Astrocyte of the spinal cord (primary cell): ENCODE results near the gene PPP1R3A.

ENCODE experiments used
- DNase-seq: peaks from one replicate; pipeline ENCODE4 v3.0.0; 2011; ENCODE audit warnings: low read depth, low spot score
- H3K4me3 ChIP-seq: 2 replicates; pipeline ENCODE4 v1.5.1; 2011; ENCODE audit warnings: low read depth, mild to moderate bottlenecking, low read length, moderate library complexity
- in situ Hi-C: cut with HindIII; loops from 2 replicates; pipeline ENCODE4 v1.10.0; 2017; ENCODE audit warnings: low sequenced_read_pairs
- TF ChIP-seq, protein P1 (sequence below): IDR thresholded peaks from 2 replicates; pipeline ENCODE4 v1.5.1; 2012; ENCODE audit warnings: low read depth, mild to moderate bottlenecking, low read length, inconsistent platforms

The PPP1R3A gene

GRCh38 chr7:113917840-113918239 is 969 bp downstream of the PPP1R3A start:
- in situ Hi-C loops, result no loop called here
- no peak for DNase-seq

GRCh38 chr7:113915956-113916355 is 2.9 kb downstream of the PPP1R3A start:
- DNase-seq, result no peak
- H3K4me3 ChIP-seq, result no peak overlapping the region
- in situ Hi-C loops, result no loop called here
- TF ChIP-seq, protein P1, sequence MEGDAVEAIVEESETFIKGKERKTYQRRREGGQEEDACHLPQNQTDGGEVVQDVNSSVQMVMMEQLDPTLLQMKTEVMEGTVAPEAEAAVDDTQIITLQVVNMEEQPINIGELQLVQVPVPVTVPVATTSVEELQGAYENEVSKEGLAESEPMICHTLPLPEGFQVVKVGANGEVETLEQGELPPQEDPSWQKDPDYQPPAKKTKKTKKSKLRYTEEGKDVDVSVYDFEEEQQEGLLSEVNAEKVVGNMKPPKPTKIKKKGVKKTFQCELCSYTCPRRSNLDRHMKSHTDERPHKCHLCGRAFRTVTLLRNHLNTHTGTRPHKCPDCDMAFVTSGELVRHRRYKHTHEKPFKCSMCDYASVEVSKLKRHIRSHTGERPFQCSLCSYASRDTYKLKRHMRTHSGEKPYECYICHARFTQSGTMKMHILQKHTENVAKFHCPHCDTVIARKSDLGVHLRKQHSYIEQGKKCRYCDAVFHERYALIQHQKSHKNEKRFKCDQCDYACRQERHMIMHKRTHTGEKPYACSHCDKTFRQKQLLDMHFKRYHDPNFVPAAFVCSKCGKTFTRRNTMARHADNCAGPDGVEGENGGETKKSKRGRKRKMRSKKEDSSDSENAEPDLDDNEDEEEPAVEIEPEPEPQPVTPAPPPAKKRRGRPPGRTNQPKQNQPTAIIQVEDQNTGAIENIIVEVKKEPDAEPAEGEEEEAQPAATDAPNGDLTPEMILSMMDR, result no peak

More at GRCh38 chr7:113917840-113918239, 969 bp downstream of the PPP1R3A start:
- TF ChIP-seq, protein P1, result no peak
- no peak overlapping the region for H3K4me3 ChIP-seq

- no peak for DNase-seq
- in situ Hi-C loops, result no loop called here
- TF ChIP-seq, protein P1, result no peak
These were observed 5.9 kb downstream of the PPP1R3A start for GRCh38 chr7:113912876-113913275.

DNA sequence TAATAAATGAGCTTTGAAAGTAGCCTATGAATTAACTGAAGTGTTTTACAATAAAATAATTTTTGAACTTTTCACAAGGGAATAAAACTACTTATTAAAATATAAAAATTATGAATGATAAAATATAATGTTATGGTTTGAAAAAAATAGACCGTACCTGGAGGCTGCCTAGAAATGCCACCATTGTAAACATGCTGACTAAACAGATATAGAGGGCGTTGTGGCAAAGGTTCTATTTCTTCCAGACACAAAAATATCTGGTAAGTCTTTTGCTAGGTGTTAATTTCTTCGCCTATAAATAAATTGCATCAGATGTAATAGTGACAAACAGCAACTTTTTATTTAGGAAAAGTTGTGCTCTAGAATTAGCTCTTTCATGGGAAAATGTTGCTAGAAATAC is 11.2 kb downstream of the PPP1R3A start:
- TF ChIP-seq, protein P1, result no peak
- no peak for DNase-seq
- no peak overlapping the region for H3K4me3 ChIP-seq
- in situ Hi-C loops, result no loop called here

More at GRCh38 chr7:113912876-113913275, 5.9 kb downstream of the PPP1R3A start:
- no peak overlapping the region for H3K4me3 ChIP-seq

DNA sequence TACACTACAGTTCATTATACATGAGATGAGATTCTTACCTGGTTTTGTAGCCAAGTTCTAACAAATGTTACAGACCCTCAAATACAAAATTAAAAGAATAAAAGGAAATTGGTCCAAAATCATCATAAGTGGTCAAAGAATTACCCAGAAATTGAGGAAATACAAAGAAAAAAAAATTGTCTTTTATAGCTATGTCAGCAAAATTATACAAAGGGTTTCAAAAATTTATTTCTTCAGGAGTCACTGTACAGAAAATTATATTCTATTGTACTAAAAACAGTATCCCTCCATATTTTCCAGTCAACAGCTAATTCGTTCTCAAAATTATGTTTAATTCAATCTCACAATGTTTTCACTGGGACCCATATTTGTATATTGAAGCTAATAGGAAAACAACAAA is 14.3 kb downstream of the PPP1R3A start:
- no peak overlapping the region for H3K4me3 ChIP-seq
- no peak for DNase-seq
- in situ Hi-C loops, result no loop called here
- TF ChIP-seq, protein P1, result no peak

GRCh38 chr7:113892818-113893217 is 26.0 kb downstream of the PPP1R3A start:
- TF ChIP-seq, protein P1, result no peak
- no peak overlapping the region for H3K4me3 ChIP-seq
- in situ Hi-C loops, result no loop called here
- DNase-seq, result no peak

GRCh38 chr7:113891828-113892227 is 27.0 kb downstream of the PPP1R3A start:
- no peak overlapping the region for H3K4me3 ChIP-seq
- TF ChIP-seq, protein P1, result no peak
- in situ Hi-C loops, result no loop called here

More at GRCh38 chr7:113891828-113892227, 27.0 kb downstream of the PPP1R3A start:
- DNase-seq, result peak; percentile 77
